GM18907 (cell line): ENCODE results near the gene AAK1.
"Not testable (repeated sequence)": the region's sequence is repeated elsewhere in the genome, so short reads cannot be mapped to it uniquely, and the experiment has no call there.

ENCODE experiments used
- ATAC-seq: cut with Tn5 transposase; IDR thresholded peaks from one replicate; pipeline ENCODE4 v1.9.1; 2021; ENCODE audit warnings: mild to moderate bottlenecking, moderate library complexity; ENCODE audit not compliant: unreplicated experiment

Gene AAK1

GRCh38 chr2:69643602-69644505, at the start of gene AAK1:
Gene AAK1, minus strand, starts transcription at chr2:69643739. Its CDS starts 699 bp downstream, at chr2:69643040.
- peak; percentile 44 for ATAC-seq

GRCh38 chr2:69692424-69692823, 48.9 kb upstream of the AAK1 start:
- ATAC-seq: no peak

GRCh38 chr2:69689969-69690368, 46.4 kb upstream of the AAK1 start:
- no peak for ATAC-seq

GRCh38 chr2:69689466-69689865, 45.9 kb upstream of the AAK1 start:
- no peak for ATAC-seq

- ATAC-seq: no peak
Measured at GRCh38 chr2:69687971-69688611, 44.6 kb upstream of the AAK1 start.

GRCh38 chr2:69686813-69687212, 43.3 kb upstream of the AAK1 start:
- no peak for ATAC-seq

- ATAC-seq: peak; percentile 90
Measured at GRCh38 chr2:69685321-69686048, 41.9 kb upstream of the AAK1 start.

- no peak for ATAC-seq
Measured at GRCh38 chr2:69683170-69683971, 39.8 kb upstream of the AAK1 start.

- no peak for ATAC-seq
Measured at GRCh38 chr2:69682525-69682924, 39.0 kb upstream of the AAK1 start.

GRCh38 chr2:69680001-69680675, 36.6 kb upstream of the AAK1 start:
- ATAC-seq: no peak

- no peak for ATAC-seq
Measured at GRCh38 chr2:69677914-69678313, 34.4 kb upstream of the AAK1 start.

- ATAC-seq: no peak
Measured at GRCh38 chr2:69676146-69676545, 32.6 kb upstream of the AAK1 start.

- ATAC-seq: no peak
Measured at GRCh38 chr2:69674316-69674670, 30.8 kb upstream of the AAK1 start.

GRCh38 chr2:69673098-69673497, 29.6 kb upstream of the AAK1 start:
- not testable (repeated sequence) for ATAC-seq

- ATAC-seq: no peak
Measured at GRCh38 chr2:69669666-69670065, 26.1 kb upstream of the AAK1 start.

- no peak for ATAC-seq
Measured at GRCh38 chr2:69668598-69668997, 25.1 kb upstream of the AAK1 start.

- no peak for ATAC-seq
Measured at GRCh38 chr2:69667805-69668382, 24.4 kb upstream of the AAK1 start.

- ATAC-seq: no peak
Measured at GRCh38 chr2:69665152-69665551, 21.6 kb upstream of the AAK1 start.

- no peak for ATAC-seq
Measured at GRCh38 chr2:69663860-69664259, 20.3 kb upstream of the AAK1 start.

GRCh38 chr2:69662547-69662946, 19.0 kb upstream of the AAK1 start:
- ATAC-seq: not testable (repeated sequence)
